Large intestine (tissue), 3 donors: Measurements from ENCODE around the gene RAI14. TPM values are rescaled to one million over a fixed set of nuclear protein-coding genes. Genes with fewer than 3 reads are reported as not detected.

Source experiments
- DNase-seq, 2 donors: peaks; one replicate each; pipeline versions ENCODE4 v3.0.0 to v3.0.0-alpha.2; 2013
- H3K27ac ChIP-seq: one replicate; pipeline ENCODE4 v1.5.1; 2013; ENCODE audit warnings: low read length
- H3K27me3 ChIP-seq: 2 replicates; pipeline ENCODE4 v1.6.1; 2013; ENCODE audit warnings: low read length; ENCODE audit not compliant: control insufficient read depth, insufficient read depth
- H3K36me3 ChIP-seq: 2 replicates; pipeline ENCODE4 v1.6.1; 2013; ENCODE audit warnings: low read length; ENCODE audit not compliant: control insufficient read depth, insufficient read depth
- H3K4me1 ChIP-seq: one replicate; pipeline ENCODE4 v1.6.1; 2013; ENCODE audit warnings: low read length; ENCODE audit not compliant: control insufficient read depth, insufficient read depth
- H3K4me3 ChIP-seq: one replicate; pipeline ENCODE4 v1.5.1; 2013; ENCODE audit warnings: low read length
- H3K9me3 ChIP-seq: one replicate; pipeline ENCODE4 v1.6.1; 2013; ENCODE audit warnings: mild to moderate bottlenecking, low read depth, low read length, moderate library complexity; ENCODE audit not compliant: control insufficient read depth
- WGBS: methylation state at CpG from one replicate; pipeline ENCODE4 v1.1.5; 2013; ENCODE audit warnings: low lambda C conversion rate; ENCODE audit not compliant: insufficient coverage; 5-methylcytosine and 5-hydroxymethylcytosine counted together
- polyA plus RNA-seq: library from polyadenylated mRNA; unstranded; fragments of 120-200 nt; gene quantifications from one replicate; pipeline ENCODE4 v1.2.1, GENCODE V29; 2013

Gene RAI14
- polyA plus RNA-seq, 1 donor = 15.8 TPM

DNA sequence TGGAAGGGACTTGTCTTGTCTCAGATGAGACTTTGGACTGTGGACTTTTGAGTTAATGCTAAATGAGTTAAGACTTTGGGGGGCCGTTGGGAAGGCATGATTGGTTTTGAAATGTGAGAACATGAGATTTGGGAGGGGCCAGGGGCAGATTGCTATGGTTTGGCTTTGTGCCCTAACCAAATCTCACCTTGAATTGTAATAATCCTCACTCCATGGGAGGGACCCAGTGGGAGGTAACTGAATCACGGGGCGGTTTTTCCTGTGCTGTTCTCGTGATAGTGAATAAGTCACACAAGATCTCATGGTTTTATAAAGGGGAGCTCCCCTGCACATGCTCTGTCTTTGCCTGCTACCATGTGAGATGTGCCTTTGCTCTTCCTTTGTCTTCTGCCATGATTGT, 72.1 kb downstream of the RAI14 start:
- H3K4me1 ChIP-seq = no peaks in the 10 kb centered on the region
- H3K9me3 ChIP-seq = peaks cover 3% of the 10 kb centered on the region
- no peak overlapping the region for H3K27ac ChIP-seq
- H3K4me3 ChIP-seq = no peak overlapping the region
- no peak for DNase-seq
- H3K27me3 ChIP-seq = no peaks in the 10 kb centered on the region
- no peaks in the 10 kb centered on the region for H3K36me3 ChIP-seq
- WGBS = no CpG with 5 or more reads among the region's 4 CpGs

- Histone ChIP-seq H3K9me3 (peaks cover 3% of the 10 kb centered on the region), H3K4me1 (no peaks in the 10 kb centered on the region), H3K27me3 (peaks cover 3% of the 10 kb centered on the region), H3K4me3 (no peak overlapping the region), H3K36me3 (no peaks in the 10 kb centered on the region), H3K27ac (no peak overlapping the region)
- 20% methylated on average over 1 of the region's 6 CpGs for whole genome bisulfite sequencing
- DNase-seq = no peak
These were observed 75.5 kb downstream of the RAI14 start for GRCh38 chr5:34731435-34732232.

GRCh38 chr5:34734326-34734725, 78.2 kb downstream of the RAI14 start:
- no peak for DNase-seq
- Histone ChIP-seq H3K36me3 (no peaks in the 10 kb centered on the region), H3K27me3 (peaks cover 3% of the 10 kb centered on the region), H3K27ac (no peak overlapping the region), H3K4me1 (no peaks in the 10 kb centered on the region), H3K9me3 (no peaks in the 10 kb centered on the region), H3K4me3 (no peak overlapping the region)
- WGBS = no CpG with 5 or more reads among the region's 3 CpGs

DNA sequence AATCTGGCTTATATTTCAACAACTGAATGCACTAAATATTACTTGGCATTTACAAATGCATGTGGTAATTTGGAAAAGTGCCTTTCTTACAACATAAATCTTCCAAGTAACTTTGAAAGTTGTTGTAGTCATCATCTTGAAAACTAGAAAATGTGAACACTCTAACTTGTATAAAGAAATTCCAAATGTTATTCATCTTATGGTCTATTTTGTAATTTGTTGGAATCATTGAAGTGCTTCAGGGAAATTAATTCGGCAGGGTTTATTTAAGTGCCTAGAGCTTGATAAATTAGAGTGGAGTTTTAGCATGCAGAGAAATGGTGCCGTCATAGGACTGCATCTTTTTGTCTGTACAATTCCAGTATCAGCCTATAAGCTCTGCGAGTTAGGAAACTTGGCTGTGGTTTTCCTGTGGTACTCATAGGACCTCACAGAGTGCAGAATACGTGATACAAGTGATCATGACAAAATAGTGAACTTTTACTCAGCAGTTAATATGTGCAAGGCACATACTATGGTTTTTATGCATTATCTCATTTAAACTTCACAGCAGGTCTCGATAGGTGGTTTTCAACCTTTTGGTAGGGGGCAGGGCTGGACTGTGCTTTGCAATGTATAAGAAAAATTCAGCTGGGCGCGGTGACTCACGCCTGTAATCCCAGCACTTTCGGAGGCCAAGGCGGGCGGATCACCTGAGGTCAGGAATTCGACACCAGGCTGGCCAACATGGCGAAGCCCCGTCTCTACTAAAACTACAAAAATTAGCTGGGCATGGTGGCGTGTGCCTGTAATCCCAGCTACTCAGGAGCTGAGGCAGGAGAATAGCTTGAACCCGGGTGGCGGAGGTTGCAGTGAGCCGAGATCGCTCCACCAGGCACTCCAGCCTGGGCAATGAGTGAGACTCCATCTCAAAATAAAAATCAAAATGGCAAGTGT, 79.6 kb downstream of the RAI14 start:
- WGBS = no CpG with 5 or more reads among the region's 19 CpGs
- DNase-seq = no peak

GRCh38 chr5:34736445-34737115, 80.5 kb downstream of the RAI14 start:
- H3K36me3 ChIP-seq = no peaks in the 10 kb centered on the region
- H3K4me1 ChIP-seq = no peaks in the 10 kb centered on the region
- H3K27me3 ChIP-seq = peaks cover 3% of the 10 kb centered on the region
- H3K4me3 ChIP-seq = no peak overlapping the region
- no peak overlapping the region for H3K27ac ChIP-seq
- WGBS = 100% methylated on average over 2 of the region's 3 CpGs
- DNase-seq = no peak
- no peaks in the 10 kb centered on the region for H3K9me3 ChIP-seq

More for the DNA sequence above, 79.6 kb downstream of the RAI14 start:
- H3K27me3 ChIP-seq = peaks cover 3% of the 10 kb centered on the region
- H3K27ac ChIP-seq = no peak overlapping the region
- H3K4me1 ChIP-seq = no peaks in the 10 kb centered on the region
- no peaks in the 10 kb centered on the region for H3K9me3 ChIP-seq
- no peak overlapping the region for H3K4me3 ChIP-seq
- H3K36me3 ChIP-seq = no peaks in the 10 kb centered on the region

GRCh38 chr5:34737731-34738130, 81.6 kb downstream of the RAI14 start:
- DNase-seq = no peak
- no peak overlapping the region for H3K27ac ChIP-seq
- no peak overlapping the region for H3K4me3 ChIP-seq
- no peaks in the 10 kb centered on the region for H3K4me1 ChIP-seq
- H3K9me3 ChIP-seq = no peaks in the 10 kb centered on the region
- H3K27me3 ChIP-seq = peaks cover 4% of the 10 kb centered on the region
- H3K36me3 ChIP-seq = no peaks in the 10 kb centered on the region

GRCh38 chr5:34738381-34738780, 82.3 kb downstream of the RAI14 start:
- Histone ChIP-seq H3K9me3 (no peaks in the 10 kb centered on the region), H3K27ac (no peak overlapping the region), H3K27me3 (peaks cover 4% of the 10 kb centered on the region), H3K4me1 (no peaks in the 10 kb centered on the region), H3K36me3 (no peaks in the 10 kb centered on the region), H3K4me3 (no peak overlapping the region)
- WGBS = no CpG with 5 or more reads among the region's 1 CpG
- no peak for DNase-seq

GRCh38 chr5:34740389-34740806, 84.3 kb downstream of the RAI14 start:
- no peaks in the 10 kb centered on the region for H3K4me1 ChIP-seq
- peak in 1 of 2 donors; percentile 41 for DNase-seq
- H3K27ac ChIP-seq = no peak overlapping the region
- peaks cover 2% of the 10 kb centered on the region for H3K27me3 ChIP-seq
- no peak overlapping the region for H3K4me3 ChIP-seq
- no peaks in the 10 kb centered on the region for H3K9me3 ChIP-seq
- H3K36me3 ChIP-seq = no peaks in the 10 kb centered on the region
- WGBS = 20% methylated on average over 1 of the region's 3 CpGs

DNA sequence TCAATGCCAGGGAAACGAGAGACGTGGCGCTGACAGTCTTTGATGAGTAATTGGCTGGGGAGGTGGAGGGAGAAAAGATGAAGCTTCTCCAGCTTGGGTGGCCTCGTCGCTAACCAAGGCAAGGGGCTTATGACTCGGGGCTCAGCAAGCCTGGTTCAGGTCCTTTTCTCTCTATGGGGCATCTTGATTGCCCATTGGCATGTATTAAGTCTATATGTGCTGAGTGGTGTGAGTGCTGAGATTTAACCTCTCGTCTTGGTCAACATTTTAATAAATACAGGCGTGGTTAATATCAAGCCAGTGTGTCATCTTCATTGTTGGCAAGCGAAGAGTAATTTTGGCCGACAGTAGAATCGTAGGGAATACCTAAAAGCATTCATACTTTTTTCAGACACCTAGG, 85.9 kb downstream of the RAI14 start:
- Histone ChIP-seq H3K27me3 (peaks cover 2% of the 10 kb centered on the region), H3K36me3 (no peaks in the 10 kb centered on the region), H3K27ac (no peak overlapping the region), H3K9me3 (no peaks in the 10 kb centered on the region), H3K4me1 (no peaks in the 10 kb centered on the region), H3K4me3 (no peak overlapping the region)
- 100% methylated on average over 3 of the region's 11 CpGs for WGBS
- DNase-seq = no peak

GRCh38 chr5:34743878-34744277, 87.8 kb downstream of the RAI14 start:
- H3K4me1 ChIP-seq = no peaks in the 10 kb centered on the region

More at GRCh38 chr5:34743878-34744277, 87.8 kb downstream of the RAI14 start:
- H3K27ac ChIP-seq = no peak overlapping the region
- H3K4me3 ChIP-seq = no peak overlapping the region
- H3K27me3 ChIP-seq = peaks cover 2% of the 10 kb centered on the region
- 100% methylated on average over 1 of the region's 3 CpGs for WGBS
- no peak for DNase-seq
- no peaks in the 10 kb centered on the region for H3K36me3 ChIP-seq
- H3K9me3 ChIP-seq = no peaks in the 10 kb centered on the region
